Ovary (tissue), 3 donors: Measurements from ENCODE around the gene GATB.

Source experiments
- CTCF ChIP-seq, 3 donors: fragments of 450-650 bp in 2 of 3; fragments of 200-600 bp in 1 of 3; IDR thresholded peaks; one replicate each; pipeline versions ENCODE4 v1.5.1 to v1.8.0; 2016 to 2022; ENCODE audit warnings: antibody characterized with exemption in 3 of 3, mild to moderate bottlenecking in 1 of 3
- EP300 ChIP-seq: sonication (generic); formaldehyde crosslinking; IDR thresholded peaks from one replicate; pipeline ENCODE4 v1.6.1; 2017; ENCODE audit warnings: antibody characterized with exemption
- POLR2A ChIP-seq: fragments of 450-650 bp; IDR thresholded peaks from one replicate; pipeline ENCODE4 v1.6.1; 2017; ENCODE audit warnings: antibody characterized with exemption, mild to moderate bottlenecking, moderate library complexity
- donor health status: DM: no; HTN: no; CAD: no.

- TF ChIP-seq POLR2A (no peak), CTCF (IDR thresholded peaks at IDR 0.05) (no peak), EP300 (no peak)
Observed at GRCh38 chr4:151687021-151687640, 73.7 kb downstream of the GATB start.
